K562 (cell line): ENCODE data around the gene RHBDL3. TPM values are rescaled to one million over a fixed set of nuclear protein-coding genes. Genes with fewer than 3 reads are reported as not detected.

Experiments used
- AFF4 ChIP-seq: sonication (generic); formaldehyde crosslinking; IDR thresholded peaks from 2 replicates; pipeline ENCODE4 v1.8.0; 2023; ENCODE audit warnings: mild to moderate bottlenecking, missing genetic modification reagents
- ARID2 ChIP-seq: fragments of 450-650 bp; IDR thresholded peaks from 2 replicates; pipeline ENCODE4 v1.6.1; 2017; ENCODE audit warnings: antibody characterized with exemption, mild to moderate bottlenecking
- BMI1 ChIP-seq: fragments of 150-350 bp; IDR thresholded peaks from 2 replicates; pipeline ENCODE4 v1.6.1; 2014; ENCODE audit warnings: low read length
- BRCA1 ChIP-seq, 2 experiments: fragments of 450-650 bp in 1 of 2; sonication (generic) in 1 of 2; formaldehyde crosslinking in 1 of 2; IDR thresholded peaks; 2 replicates each; pipeline versions ENCODE4 v1.5.0 to v1.6.1; 2017 to 2020; ENCODE audit warnings: mild to moderate bottlenecking in 1 of 2, missing genetic modification reagents in 1 of 2
- DDX20 ChIP-seq: fragments of 450-650 bp; IDR thresholded peaks from 2 replicates; pipeline ENCODE4 v1.6.1; 2016; ENCODE audit warnings: missing genetic modification characterization, low read depth, mild to moderate bottlenecking, missing compliant biosample characterization, moderate library complexity
- KLF1 ChIP-seq: fragments of 450-650 bp; IDR thresholded peaks from 2 replicates; pipeline ENCODE4 v1.6.1; 2016; ENCODE audit warnings: missing genetic modification characterization, missing compliant biosample characterization
- MNT ChIP-seq, 2 experiments: fragments of 450-650 bp; conservative IDR thresholded peaks; 2 replicates each; pipeline ENCODE4 v1.6.1; 2017; ENCODE audit warnings: mild to moderate bottlenecking in 2 of 2, moderate library complexity in 2 of 2
- NCOA4 ChIP-seq: fragments of 450-650 bp; IDR thresholded peaks from 2 replicates; pipeline ENCODE4 v1.6.1; 2018; ENCODE audit warnings: mild to moderate bottlenecking; ENCODE audit not compliant: partially characterized antibody
- RB1 ChIP-seq: fragments of 450-650 bp; IDR thresholded peaks from 2 replicates; pipeline ENCODE4 v1.6.1; 2017; ENCODE audit warnings: low read depth, mild to moderate bottlenecking
- SIRT6 ChIP-seq: IDR thresholded peaks from one replicate; pipeline ENCODE4 v1.6.1; 2012; ENCODE audit warnings: low read depth, mild to moderate bottlenecking, control low read depth, inconsistent platforms, low read length, moderate library complexity
- SMAD2 ChIP-seq: fragments of 150-350 bp; IDR thresholded peaks from 2 replicates; pipeline ENCODE4 v1.6.1; 2014; ENCODE audit warnings: low read depth, mild to moderate bottlenecking, low read length
- TFAM ChIP-seq: fragments of 250-450 bp; sonication (Bioruptor Pico); conservative IDR thresholded peaks from 2 replicates; pipeline ENCODE4 v1.5.0; 2021; ENCODE audit warnings: mild to moderate bottlenecking, moderate library complexity
- ZNF212 ChIP-seq: fragments of 450-650 bp; formaldehyde crosslinking; IDR thresholded peaks from 2 replicates; pipeline ENCODE4 v1.4.0; 2020; ENCODE audit warnings: mild to moderate bottlenecking
- ZNF589 ChIP-seq: fragments of 200-800 bp; sonication (Bioruptor generic); IDR thresholded peaks from 2 replicates; pipeline ENCODE4 v1.6.1; 2016; ENCODE audit warnings: low read depth, missing genetic modification characterization, missing compliant biosample characterization
- polyA plus RNA-seq, 8 experiments: library from polyadenylated mRNA; depleted of rRNA in 4 of 8; stranded (reverse) in 5 of 8; unstranded in 3 of 8; fragments of >200 nt; fragmentation: Nextera tagmentation in 2 of 8; fragmentation: Illumina TruSeq in 1 of 8; extraction: Ambion mirVana in 2 of 8; extraction: Trizol in 1 of 8; gene quantifications; 2 replicates each; pipeline versions ENCODE4 v1.2.1 to v1.2.3, GENCODE V29; 2011 to 2014; ENCODE audit warnings: inconsistent platforms in 1 of 8, missing spikeins in 1 of 8
- total RNA-seq, 7 experiments: library from RNA; depleted of rRNA in 6 of 7; stranded (reverse); fragments of >200 nt in 6 of 7; fragmentation: Illumina TruSeq in 2 of 7; extraction: Trizol in 2 of 7; gene quantifications; 2 replicates each; pipeline versions ENCODE4 v1.2.1 to v1.2.3, GENCODE V29; 2011 to 2021; ENCODE audit warnings: low replicate concordance in 1 of 7
- TF ChIP-seq, protein P1 (sequence below), 2 experiments: IDR thresholded peaks; 2 replicates each; pipeline ENCODE4 v1.6.1; 2011; ENCODE audit warnings: borderline replicate concordance in 1 of 2, control low read depth in 1 of 2, low read depth in 1 of 2, low read length in 1 of 2, mild to moderate bottlenecking in 1 of 2, mixed read lengths in 1 of 2, moderate library complexity in 1 of 2; ENCODE audit not compliant: insufficient read depth in 1 of 2, insufficient read length in 1 of 2, poor library complexity in 1 of 2, severe bottlenecking in 1 of 2; ENCODE audit errors: extremely low read depth in 1 of 2
- TF ChIP-seq, protein P2 (sequence below): fragments of 250-450 bp; sonication (Bioruptor Pico); IDR thresholded peaks from 2 replicates; pipeline ENCODE4 v1.9.0; 2021; ENCODE audit warnings: mild to moderate bottlenecking

The RHBDL3 gene
- total and polyA plus RNA-seq, 9 of the 15 experiments (the other 6 are each of a cell fraction or from before 2014, with no cell fraction given) = 0.06 to 0.31 (median 0.09) TPM; not detected in 4

DNA sequence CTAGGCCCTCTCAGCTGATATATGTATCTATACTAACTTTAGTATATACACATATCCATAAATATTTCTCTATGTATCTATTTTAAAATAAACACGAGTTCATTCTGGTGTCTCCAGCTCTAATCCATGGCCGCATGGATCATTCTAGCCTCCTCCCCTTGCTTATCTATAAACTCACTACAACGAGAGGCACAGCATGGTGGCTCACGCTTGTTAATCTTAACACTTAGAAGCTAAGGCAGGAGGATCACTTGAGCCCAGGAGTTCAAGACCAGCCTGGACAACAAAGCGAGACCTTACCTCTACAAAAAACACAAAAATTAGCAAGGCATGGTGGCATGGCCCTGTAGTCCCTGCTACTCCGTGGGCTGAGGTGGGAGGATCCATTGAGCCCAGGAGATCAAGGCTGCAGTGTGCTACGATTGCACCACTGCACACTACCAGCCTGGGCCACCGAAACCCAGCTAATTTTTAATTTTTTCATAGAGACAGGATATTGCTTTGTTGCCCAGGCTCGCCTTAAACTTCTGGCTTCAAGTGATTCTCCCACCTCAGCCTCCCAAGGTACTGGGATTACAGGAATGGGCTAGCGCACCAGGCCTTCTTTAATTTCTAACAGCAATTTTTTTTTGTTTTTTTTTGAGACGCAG lies 80.4 kb downstream of the RHBDL3 start (continued):
- no peak for TF ChIP-seq AFF4
- TF ChIP-seq SIRT6 = no peak
- TF ChIP-seq, protein P1, sequence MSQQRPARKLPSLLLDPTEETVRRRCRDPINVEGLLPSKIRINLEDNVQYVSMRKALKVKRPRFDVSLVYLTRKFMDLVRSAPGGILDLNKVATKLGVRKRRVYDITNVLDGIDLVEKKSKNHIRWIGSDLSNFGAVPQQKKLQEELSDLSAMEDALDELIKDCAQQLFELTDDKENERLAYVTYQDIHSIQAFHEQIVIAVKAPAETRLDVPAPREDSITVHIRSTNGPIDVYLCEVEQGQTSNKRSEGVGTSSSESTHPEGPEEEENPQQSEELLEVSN (IDR thresholded peaks at IDR 0.05; ENCODE audit: borderline replicate concordance in 1 of 2, extremely low read depth in 1 of 2, insufficient read depth in 1 of 2, insufficient read length in 1 of 2, low read depth in 1 of 2, low read length in 1 of 2, poor library complexity in 1 of 2, severe bottlenecking in 1 of 2) = peak; percentile 14 to 32
- TF ChIP-seq NCOA4 = no peak
- TF ChIP-seq BMI1 = no peak
- no peak for TF ChIP-seq SMAD2
- no peak for TF ChIP-seq KLF1 (tag)
- TF ChIP-seq DDX20 (tag) = no peak
- TF ChIP-seq TFAM (CRISPR knock-in tag) = no peak
- no peak for TF ChIP-seq RB1
- no peak for TF ChIP-seq ZNF589 (CRISPR knock-in tag)
- no peak for TF ChIP-seq BRCA1 (IDR thresholded peaks at IDR 0.05)
- no peak for TF ChIP-seq BRCA1 (CRISPR knock-in tag; IDR thresholded peaks at IDR 0.05)
- TF ChIP-seq MNT (conservative IDR thresholded peaks at IDR 0.05) = peak in 1 of 2 experiments; percentile 41; a peak in 1 of 4 replicates
- TF ChIP-seq, protein P2, sequence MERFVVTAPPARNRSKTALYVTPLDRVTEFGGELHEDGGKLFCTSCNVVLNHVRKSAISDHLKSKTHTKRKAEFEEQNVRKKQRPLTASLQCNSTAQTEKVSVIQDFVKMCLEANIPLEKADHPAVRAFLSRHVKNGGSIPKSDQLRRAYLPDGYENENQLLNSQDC = no peak
- TF ChIP-seq ZNF212 (CRISPR knock-in tag) = no peak
- TF ChIP-seq ARID2 = no peak
